HG02840 (cell line): ENCODE data around the gene ZFYVE21.

Experiments used
- ATAC-seq: cut with Tn5 transposase; IDR thresholded peaks from one replicate; pipeline ENCODE4 v1.9.1; 2021; ENCODE audit warnings: mild to moderate bottlenecking, moderate library complexity, moderate number of reproducible peaks; ENCODE audit not compliant: unreplicated experiment, low FRiP score

Gene ZFYVE21

GRCh38 chr14:103715052-103716000 is at the start of gene ZFYVE21, which contains the start of gene XRCC3:
Gene ZFYVE21, plus strand, starts transcription at chr14:103715810. Its CDS starts 32 bp downstream, at chr14:103715842.
Gene XRCC3, minus strand, starts transcription at chr14:103715451. Its CDS starts 4,364 bp downstream, at chr14:103711087.
- peak; percentile 96 for ATAC-seq

GRCh38 chr14:103667671-103668070 is 47.9 kb upstream of the ZFYVE21 start:
- ATAC-seq: no peak

- no peak for ATAC-seq
These were observed 47.5 kb upstream of the ZFYVE21 start for GRCh38 chr14:103668117-103668516.

- ATAC-seq: no peak
These were observed 46.2 kb upstream of the ZFYVE21 start for GRCh38 chr14:103669370-103669769.

- ATAC-seq: no peak
These were observed 43.7 kb upstream of the ZFYVE21 start for GRCh38 chr14:103671911-103672310.

GRCh38 chr14:103675957-103676356 is 39.7 kb upstream of the ZFYVE21 start:
- ATAC-seq: no peak

- no peak for ATAC-seq
These were observed 38.5 kb upstream of the ZFYVE21 start for GRCh38 chr14:103676881-103677675.

- ATAC-seq: no peak
These were observed 36.3 kb upstream of the ZFYVE21 start for GRCh38 chr14:103679351-103679750.

GRCh38 chr14:103680491-103681231 is 34.9 kb upstream of the ZFYVE21 start:
- no peak for ATAC-seq

GRCh38 chr14:103683139-103683538 is 32.5 kb upstream of the ZFYVE21 start:
- no peak for ATAC-seq

- no peak for ATAC-seq
These were observed 31.1 kb upstream of the ZFYVE21 start for GRCh38 chr14:103684471-103684870.

GRCh38 chr14:103684871-103685270 is 30.7 kb upstream of the ZFYVE21 start:
- no peak for ATAC-seq

- ATAC-seq: no peak
These were observed 30.1 kb upstream of the ZFYVE21 start for GRCh38 chr14:103685276-103686211.

GRCh38 chr14:103686831-103687485 is 28.7 kb upstream of the ZFYVE21 start:
- ATAC-seq: no peak

GRCh38 chr14:103687712-103688111 is 27.9 kb upstream of the ZFYVE21 start:
- no peak for ATAC-seq

- ATAC-seq: no peak
These were observed 27.2 kb upstream of the ZFYVE21 start for GRCh38 chr14:103688441-103688840.

GRCh38 chr14:103688906-103689902 is 26.4 kb upstream of the ZFYVE21 start:
- ATAC-seq: peak; percentile 45

GRCh38 chr14:103690332-103690731 is 25.3 kb upstream of the ZFYVE21 start:
- no peak for ATAC-seq
